ENCODE data around the gene MAG. TPM values are rescaled to one million over a fixed set of nuclear protein-coding genes. Genes with fewer than 3 reads are reported as not detected.

The MAG gene
- total and polyA plus RNA-seq, 2 of the 8 experiments (the other 6 are each of a cell fraction or from before 2014, with no cell fraction given), result 0.20 to 1.3 TPM

- no peak for TF ChIP-seq RBBP5 (IDR thresholded peaks at IDR 0.05; ENCODE audit: borderline replicate concordance, low read depth, low read length)
Measured at GRCh38 chr19:35290381-35291127, 1.4 kb upstream of the MAG start (continued).

Measured in H1 (cell line).